Esophagus squamous epithelium (tissue), 4 donors: ENCODE results near the gene GRB14.

Source experiments
- POLR2A ChIP-seq, 4 donors: fragments of 450-650 bp; IDR thresholded peaks; one replicate each; pipeline ENCODE4 v1.6.1; 2017; ENCODE audit warnings: antibody characterized with exemption in 4 of 4, mild to moderate bottlenecking in 4 of 4, moderate library complexity in 3 of 4
- TF ChIP-seq, protein P1 (sequence below), 6 experiments: fragments of 450-650 bp in 4 of 6; fragments of 200-600 bp in 2 of 6; sonication (generic) in 2 of 6; IDR thresholded peaks; one replicate each; pipeline ENCODE4 v1.5.1; 2016 to 2019; ENCODE audit warnings: antibody characterized with exemption in 6 of 6, mild to moderate bottlenecking in 4 of 6, moderate library complexity in 4 of 6

DNA sequence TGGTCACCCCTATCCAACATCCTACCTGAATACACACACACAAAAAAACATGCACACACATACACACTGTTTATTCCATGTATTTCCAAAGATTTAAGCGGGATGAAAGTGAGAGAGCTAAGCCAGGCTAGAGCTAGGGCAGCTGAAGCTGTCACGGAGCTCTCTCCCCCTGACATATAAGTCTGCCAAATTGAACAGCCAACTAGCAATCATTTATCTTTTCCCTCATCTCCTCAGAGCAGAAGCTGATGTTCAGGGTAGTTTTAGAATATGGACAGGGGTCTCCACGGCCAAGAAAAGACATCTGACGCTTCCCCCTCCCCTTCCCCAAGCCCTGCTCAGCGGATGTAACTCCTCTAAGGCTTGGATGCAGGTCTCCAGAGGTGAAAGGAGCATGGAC lies 171.6 kb downstream of the GRB14 start:
- TF ChIP-seq, protein P1, sequence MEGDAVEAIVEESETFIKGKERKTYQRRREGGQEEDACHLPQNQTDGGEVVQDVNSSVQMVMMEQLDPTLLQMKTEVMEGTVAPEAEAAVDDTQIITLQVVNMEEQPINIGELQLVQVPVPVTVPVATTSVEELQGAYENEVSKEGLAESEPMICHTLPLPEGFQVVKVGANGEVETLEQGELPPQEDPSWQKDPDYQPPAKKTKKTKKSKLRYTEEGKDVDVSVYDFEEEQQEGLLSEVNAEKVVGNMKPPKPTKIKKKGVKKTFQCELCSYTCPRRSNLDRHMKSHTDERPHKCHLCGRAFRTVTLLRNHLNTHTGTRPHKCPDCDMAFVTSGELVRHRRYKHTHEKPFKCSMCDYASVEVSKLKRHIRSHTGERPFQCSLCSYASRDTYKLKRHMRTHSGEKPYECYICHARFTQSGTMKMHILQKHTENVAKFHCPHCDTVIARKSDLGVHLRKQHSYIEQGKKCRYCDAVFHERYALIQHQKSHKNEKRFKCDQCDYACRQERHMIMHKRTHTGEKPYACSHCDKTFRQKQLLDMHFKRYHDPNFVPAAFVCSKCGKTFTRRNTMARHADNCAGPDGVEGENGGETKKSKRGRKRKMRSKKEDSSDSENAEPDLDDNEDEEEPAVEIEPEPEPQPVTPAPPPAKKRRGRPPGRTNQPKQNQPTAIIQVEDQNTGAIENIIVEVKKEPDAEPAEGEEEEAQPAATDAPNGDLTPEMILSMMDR (IDR thresholded peaks at IDR 0.05): no peak
- no peak for TF ChIP-seq POLR2A (IDR thresholded peaks at IDR 0.05)
